Occipital lobe (tissue), 1 donor: Measurements from ENCODE around the gene DPH2. TPM values are rescaled to one million over a fixed set of nuclear protein-coding genes. Genes with fewer than 3 reads are reported as not detected.

Experiments
- total RNA-seq: library from RNA; depleted of rRNA; stranded (reverse); fragments of >200 nt; gene quantifications from one replicate; pipeline ENCODE4 v1.2.3, GENCODE V29; 2014

Gene DPH2
- total RNA-seq, 1 donor from 2014 or later, result 15.9 TPM

Other genes with a start within 250 kb of the DPH2 start
- 0.62 TPM for gene ARTN, start 36.2 kb upstream of the DPH2 start, total RNA-seq
- 13.7 TPM for gene IPO13, start 23.1 kb upstream of the DPH2 start, total RNA-seq
- 183 TPM for gene ATP6V0B, start 5.0 kb downstream of the DPH2 start, total RNA-seq
- 93.9 TPM for gene B4GALT2, start 9.2 kb downstream of the DPH2 start, total RNA-seq
- gene CCDC24, start 21.6 kb downstream of the DPH2 start, total RNA-seq, result 7.2 TPM
- gene SLC6A9, start 61.5 kb downstream of the DPH2 start, total RNA-seq, result 3.0 TPM
- gene KLF17, start 148.8 kb downstream of the DPH2 start, total RNA-seq, result 0.31 TPM
- not detected for gene KLF18, start 171.6 kb downstream of the DPH2 start, total RNA-seq
- gene DMAP1, start 243.5 kb downstream of the DPH2 start, total RNA-seq, result 31.5 TPM